OCI-LY1 (cell line): ENCODE results near the gene ST6GALNAC3.

ENCODE experiments used
- EZH2 ChIP-seq: fragments of 200-600 bp; sonication (generic), shearing (Covaris generic); IDR thresholded peaks from 2 replicates; pipeline ENCODE4 v1.8.0; 2017; ENCODE audit warnings: borderline replicate concordance, mixed run types, mild to moderate bottlenecking, antibody characterized with exemption, low read length, moderate library complexity, mixed read lengths
- TF ChIP-seq, protein P1 (sequence below): fragments of 200-600 bp; sonication (generic), shearing (Covaris generic); IDR thresholded peaks from 2 replicates; pipeline ENCODE4 v1.5.1; 2017; ENCODE audit warnings: mild to moderate bottlenecking, antibody characterized with exemption, low read length, moderate library complexity, mixed read lengths

DNA sequence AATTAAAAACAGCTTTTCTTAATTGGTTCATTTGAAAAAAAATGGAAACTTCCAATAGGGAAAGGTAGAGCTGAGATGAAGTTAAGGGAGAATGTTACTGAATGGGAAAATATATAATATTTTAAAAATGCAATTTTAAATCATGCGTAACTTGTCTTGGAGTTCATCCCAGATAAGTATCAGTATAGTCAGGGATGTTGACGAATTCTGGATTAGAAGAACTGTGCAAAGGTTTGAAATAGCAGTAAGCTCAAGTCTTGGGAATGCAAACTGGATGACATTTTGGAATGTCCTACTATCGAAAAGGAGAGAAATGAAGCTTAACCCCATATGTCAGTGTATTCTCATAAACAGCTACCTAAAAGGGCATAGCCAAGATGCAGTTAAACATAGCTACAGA is 4.0 kb upstream of the ST6GALNAC3 start:
- TF ChIP-seq, protein P1, sequence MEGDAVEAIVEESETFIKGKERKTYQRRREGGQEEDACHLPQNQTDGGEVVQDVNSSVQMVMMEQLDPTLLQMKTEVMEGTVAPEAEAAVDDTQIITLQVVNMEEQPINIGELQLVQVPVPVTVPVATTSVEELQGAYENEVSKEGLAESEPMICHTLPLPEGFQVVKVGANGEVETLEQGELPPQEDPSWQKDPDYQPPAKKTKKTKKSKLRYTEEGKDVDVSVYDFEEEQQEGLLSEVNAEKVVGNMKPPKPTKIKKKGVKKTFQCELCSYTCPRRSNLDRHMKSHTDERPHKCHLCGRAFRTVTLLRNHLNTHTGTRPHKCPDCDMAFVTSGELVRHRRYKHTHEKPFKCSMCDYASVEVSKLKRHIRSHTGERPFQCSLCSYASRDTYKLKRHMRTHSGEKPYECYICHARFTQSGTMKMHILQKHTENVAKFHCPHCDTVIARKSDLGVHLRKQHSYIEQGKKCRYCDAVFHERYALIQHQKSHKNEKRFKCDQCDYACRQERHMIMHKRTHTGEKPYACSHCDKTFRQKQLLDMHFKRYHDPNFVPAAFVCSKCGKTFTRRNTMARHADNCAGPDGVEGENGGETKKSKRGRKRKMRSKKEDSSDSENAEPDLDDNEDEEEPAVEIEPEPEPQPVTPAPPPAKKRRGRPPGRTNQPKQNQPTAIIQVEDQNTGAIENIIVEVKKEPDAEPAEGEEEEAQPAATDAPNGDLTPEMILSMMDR = no peak
- no peak for TF ChIP-seq EZH2
